NCI-H2196 (cell line): ENCODE data around the gene NPAT.
"Not testable (repeated sequence)": the region's sequence is repeated elsewhere in the genome, so short reads cannot be mapped to it uniquely, and the experiment has no call there.

Experiments used
- DNase-seq: peaks from one replicate; lab custom pipeline; 2025; ENCODE audit not compliant: unreplicated experiment; lab: John Stamatoyannopoulos, UW

The NPAT gene

GRCh38 chr11:108220721-108221336 is 1.6 kb downstream of the NPAT start:
- DNase-seq, result no peak

GRCh38 chr11:108218912-108219783 is 3.3 kb downstream of the NPAT start:
- no peak for DNase-seq

- DNase-seq, result no peak
These were observed 4.0 kb downstream of the NPAT start for GRCh38 chr11:108218455-108218854.

GRCh38 chr11:108216988-108217387 is 5.5 kb downstream of the NPAT start:
- no peak for DNase-seq

- no peak for DNase-seq
These were observed 8.7 kb downstream of the NPAT start for GRCh38 chr11:108213784-108214183.

GRCh38 chr11:108210441-108210840 is 12.0 kb downstream of the NPAT start:
- DNase-seq, result no peak

GRCh38 chr11:108207683-108208060 is 14.8 kb downstream of the NPAT start:
- DNase-seq, result no peak

GRCh38 chr11:108206969-108207682 is 15.3 kb downstream of the NPAT start:
- no peak for DNase-seq

- no peak for DNase-seq
These were observed 16.3 kb downstream of the NPAT start for GRCh38 chr11:108206171-108206570.

- no peak for DNase-seq
These were observed 17.4 kb downstream of the NPAT start for GRCh38 chr11:108204929-108205499.

GRCh38 chr11:108204376-108204775 is 18.1 kb downstream of the NPAT start:
- no peak for DNase-seq

GRCh38 chr11:108203075-108203474 is 19.4 kb downstream of the NPAT start:
- no peak for DNase-seq

- DNase-seq, result no peak
These were observed 22.8 kb downstream of the NPAT start for GRCh38 chr11:108199446-108200321.

- no peak for DNase-seq
These were observed 23.6 kb downstream of the NPAT start for GRCh38 chr11:108198833-108199232.

GRCh38 chr11:108197351-108197750 is 25.1 kb downstream of the NPAT start:
- DNase-seq, result no peak

- no peak for DNase-seq
These were observed 25.5 kb downstream of the NPAT start for GRCh38 chr11:108196901-108197300.

- no peak for DNase-seq
These were observed 28.7 kb downstream of the NPAT start for GRCh38 chr11:108193725-108194124.

GRCh38 chr11:108177570-108177969 is 44.9 kb downstream of the NPAT start:
- DNase-seq, result no peak

GRCh38 chr11:108170184-108170583 is 52.3 kb downstream of the NPAT start:
- DNase-seq, result no peak

GRCh38 chr11:108167624-108168023 is 54.8 kb downstream of the NPAT start:
- no peak for DNase-seq

- not testable (repeated sequence) for DNase-seq
These were observed 59.6 kb downstream of the NPAT start for GRCh38 chr11:108162878-108163277.
